Activated naive CD4-positive, alpha-beta T cell treated with anti-CD3 and anti-CD28 coated beads, Interleukin-2, amount 50 U/mL, for 24 hours (primary cell): ENCODE data around the gene EPM2AIP1.
A peak's percentile ranks its signal among the peaks of the same experiment; 100 is the strongest.
"Not testable (repeated sequence)": the region's sequence is repeated elsewhere in the genome, so short reads cannot be mapped to it uniquely, and the experiment has no call there.

ENCODE experiments used
- H3K27ac Mint-ChIP-seq: one replicate; pipeline ENCODE4 v1.8.0; 2021; ENCODE audit warnings: mild to moderate bottlenecking, mixed read lengths
- H3K27me3 Mint-ChIP-seq: one replicate; pipeline ENCODE4 v1.8.0; 2021; ENCODE audit warnings: mixed read lengths
- H3K36me3 Mint-ChIP-seq: one replicate; pipeline ENCODE4 v1.8.0; 2021; ENCODE audit warnings: mixed read lengths
- H3K4me1 Mint-ChIP-seq: one replicate; pipeline ENCODE4 v1.8.0; 2021; ENCODE audit warnings: mixed read lengths
- H3K4me3 Mint-ChIP-seq: one replicate; pipeline ENCODE4 v1.8.0; 2021; ENCODE audit warnings: mild to moderate bottlenecking, mixed read lengths
- H3K9me3 Mint-ChIP-seq: one replicate; pipeline ENCODE4 v1.8.0; 2021; ENCODE audit warnings: mixed read lengths

Gene EPM2AIP1

DNA sequence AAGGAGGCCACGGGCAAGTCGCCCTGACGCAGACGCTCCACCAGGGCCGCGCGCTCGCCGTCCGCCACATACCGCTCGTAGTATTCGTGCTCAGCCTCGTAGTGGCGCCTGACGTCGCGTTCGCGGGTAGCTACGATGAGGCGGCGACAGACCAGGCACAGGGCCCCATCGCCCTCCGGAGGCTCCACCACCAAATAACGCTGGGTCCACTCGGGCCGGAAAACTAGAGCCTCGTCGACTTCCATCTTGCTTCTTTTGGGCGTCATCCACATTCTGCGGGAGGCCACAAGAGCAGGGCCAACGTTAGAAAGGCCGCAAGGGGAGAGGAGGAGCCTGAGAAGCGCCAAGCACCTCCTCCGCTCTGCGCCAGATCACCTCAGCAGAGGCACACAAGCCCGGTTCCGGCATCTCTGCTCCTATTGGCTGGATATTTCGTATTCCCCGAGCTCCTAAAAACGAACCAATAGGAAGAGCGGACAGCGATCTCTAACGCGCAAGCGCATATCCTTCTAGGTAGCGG is at the start of gene EPM2AIP1:
Gene EPM2AIP1, minus strand, starts transcription at position 326 of the 520 bp plus-strand sequence. Its CDS starts 54 bp downstream, at position 272.
- Mint-ChIP-seq H3K9me3 (no peaks in the 10 kb centered on the region), H3K36me3 (peaks cover 24% of the 10 kb centered on the region), H3K27me3 (no peaks in the 10 kb centered on the region), H3K4me3 (no peak within 1 kb of the TSS), H3K4me1 (peaks cover 53% of the 10 kb centered on the region), H3K27ac (no peak within 1 kb of the TSS)

DNA sequence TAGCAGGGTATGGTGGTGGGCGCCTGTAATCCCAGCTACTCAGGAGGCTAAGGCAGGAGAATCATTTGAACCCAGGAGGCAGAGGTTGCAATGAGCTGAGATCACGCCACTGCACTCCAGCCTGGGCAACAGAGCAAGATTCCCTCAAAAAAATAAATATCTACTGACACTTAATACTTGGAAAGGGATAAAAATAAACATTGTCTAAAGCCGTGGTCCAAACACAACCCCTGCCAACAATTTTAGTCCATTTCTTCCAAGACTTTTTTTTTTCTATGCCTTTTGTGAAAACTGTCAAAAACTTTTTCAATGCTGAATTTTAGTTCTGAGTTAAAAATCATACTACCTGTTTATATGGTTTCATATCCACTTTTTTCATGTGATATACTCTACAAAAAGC is 49.8 kb upstream of the EPM2AIP1 start:
- H3K4me3 Mint-ChIP-seq, H3K27me3 Mint-ChIP-seq, H3K27ac Mint-ChIP-seq, H3K9me3 Mint-ChIP-seq, H3K4me1 Mint-ChIP-seq: not testable (repeated sequence)
- peaks cover 26% of the 10 kb centered on the region for H3K36me3 Mint-ChIP-seq

DNA sequence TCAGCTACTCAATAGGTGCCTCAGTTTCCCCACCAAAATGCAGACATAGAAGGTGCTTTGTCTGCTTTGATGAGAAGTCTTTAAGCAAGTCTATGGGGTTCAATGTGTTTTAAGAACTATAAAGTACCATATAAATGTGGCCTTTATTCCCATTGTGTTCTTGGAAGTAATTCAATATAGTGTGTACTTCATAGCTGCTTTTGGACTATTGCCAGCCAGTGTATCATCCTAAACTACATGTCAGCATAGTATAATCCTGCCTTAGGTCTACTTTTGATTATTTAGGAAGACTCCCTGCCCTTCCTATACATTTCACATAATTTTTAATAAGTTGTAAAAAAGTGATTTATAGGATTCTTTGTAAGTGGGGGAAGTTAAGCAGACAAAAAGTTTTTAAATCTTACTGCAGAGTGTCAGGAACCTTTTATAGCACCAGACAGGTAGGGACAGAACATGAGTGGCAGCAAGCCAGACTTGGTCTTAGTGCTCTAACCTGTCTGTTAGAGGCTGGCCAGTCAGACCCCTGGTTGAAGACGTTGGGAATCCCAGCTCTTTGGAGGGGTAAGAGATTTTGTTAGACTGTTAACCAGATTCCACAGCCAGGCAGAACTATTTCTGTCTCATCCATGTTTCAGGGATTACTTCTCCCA is 48.7 kb upstream of the EPM2AIP1 start:
- Mint-ChIP-seq H3K36me3 (peaks cover 24% of the 10 kb centered on the region), H3K4me3 (no peak overlapping the region), H3K4me1 (no peaks in the 10 kb centered on the region), H3K27me3 (no peaks in the 10 kb centered on the region), H3K27ac (no peak overlapping the region), H3K9me3 (no peaks in the 10 kb centered on the region)

DNA sequence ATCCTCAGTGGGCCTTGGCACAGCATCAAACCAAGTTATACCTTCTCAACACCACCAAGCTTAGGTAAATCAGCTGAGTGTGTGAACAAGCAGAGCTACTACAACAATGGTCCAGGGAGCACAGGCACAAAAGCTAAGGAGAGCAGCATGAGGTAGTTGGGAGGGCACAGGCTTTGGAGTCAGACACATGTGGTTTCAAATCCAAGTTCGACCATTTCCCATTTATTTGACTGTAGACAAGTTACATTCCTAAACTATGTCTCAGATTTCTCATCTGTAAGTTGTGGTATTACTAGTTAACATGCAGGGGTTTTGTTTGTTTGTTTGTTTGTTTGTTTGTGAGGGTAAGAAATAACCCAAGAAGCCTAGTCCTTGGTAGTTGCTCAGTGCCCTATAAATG is 47.3 kb upstream of the EPM2AIP1 start:
- Mint-ChIP-seq H3K27me3 (no peaks in the 10 kb centered on the region), H3K36me3 (peaks cover 28% of the 10 kb centered on the region), H3K9me3 (no peaks in the 10 kb centered on the region), H3K27ac (no peak overlapping the region), H3K4me3 (no peak overlapping the region), H3K4me1 (no peaks in the 10 kb centered on the region)

DNA sequence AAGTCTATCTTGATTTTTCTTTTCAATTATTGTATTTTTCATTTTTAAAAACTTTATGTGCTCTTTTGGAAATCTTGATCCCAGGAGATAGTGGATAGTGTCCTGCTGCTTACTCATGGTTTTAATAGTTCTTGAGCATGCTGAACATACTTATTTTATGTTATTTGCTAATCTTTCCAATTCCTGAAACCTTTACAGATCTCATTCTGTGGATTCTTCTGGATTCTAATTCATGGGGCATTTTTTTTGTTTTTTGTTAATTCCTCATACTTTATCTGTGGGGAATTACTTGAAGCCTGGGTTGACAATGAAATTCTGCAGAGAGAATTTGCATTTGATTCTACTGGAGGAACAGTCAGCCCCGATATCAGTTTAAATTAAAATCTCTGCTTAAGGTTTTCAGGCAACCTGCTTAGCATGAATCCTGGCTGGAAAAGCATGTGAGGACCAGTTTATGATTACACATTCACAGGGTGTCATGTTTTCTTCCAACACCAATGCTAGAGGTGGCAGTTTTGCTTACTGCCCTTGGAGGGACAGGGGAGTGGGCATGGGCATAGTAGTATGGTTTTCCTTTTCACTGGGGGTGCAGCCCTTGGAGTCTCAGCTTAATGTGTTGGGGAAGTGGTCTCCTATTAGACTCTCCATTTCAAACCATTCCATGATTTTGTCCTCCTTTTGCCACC is 46.4 kb upstream of the EPM2AIP1 start:
- no peak overlapping the region for H3K4me3 Mint-ChIP-seq
- H3K4me1 Mint-ChIP-seq = no peaks in the 10 kb centered on the region
- no peaks in the 10 kb centered on the region for H3K9me3 Mint-ChIP-seq
- H3K27ac Mint-ChIP-seq = no peak overlapping the region
- no peaks in the 10 kb centered on the region for H3K27me3 Mint-ChIP-seq
- H3K36me3 Mint-ChIP-seq = peaks cover 32% of the 10 kb centered on the region

DNA sequence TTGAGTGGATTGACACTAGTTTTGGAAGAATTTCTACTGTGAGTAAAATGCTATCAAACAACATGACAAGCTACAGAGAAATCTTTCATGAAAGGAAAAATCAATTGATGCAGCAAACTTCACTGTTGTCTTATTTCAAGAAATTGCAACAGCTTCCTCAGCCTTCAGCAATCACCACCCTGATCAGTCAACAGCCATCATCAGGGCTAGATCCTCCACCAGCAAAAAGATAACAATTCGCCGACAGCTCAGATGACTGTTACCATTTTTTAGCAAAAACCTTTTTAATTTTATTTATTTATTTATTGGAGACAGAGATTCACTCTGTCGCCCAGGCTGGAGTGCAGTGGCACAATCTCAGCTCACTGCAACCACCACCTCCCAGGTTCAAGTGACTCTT is 44.4 kb upstream of the EPM2AIP1 start:
- no peak overlapping the region for H3K4me3 Mint-ChIP-seq
- H3K9me3 Mint-ChIP-seq = no peaks in the 10 kb centered on the region

DNA sequence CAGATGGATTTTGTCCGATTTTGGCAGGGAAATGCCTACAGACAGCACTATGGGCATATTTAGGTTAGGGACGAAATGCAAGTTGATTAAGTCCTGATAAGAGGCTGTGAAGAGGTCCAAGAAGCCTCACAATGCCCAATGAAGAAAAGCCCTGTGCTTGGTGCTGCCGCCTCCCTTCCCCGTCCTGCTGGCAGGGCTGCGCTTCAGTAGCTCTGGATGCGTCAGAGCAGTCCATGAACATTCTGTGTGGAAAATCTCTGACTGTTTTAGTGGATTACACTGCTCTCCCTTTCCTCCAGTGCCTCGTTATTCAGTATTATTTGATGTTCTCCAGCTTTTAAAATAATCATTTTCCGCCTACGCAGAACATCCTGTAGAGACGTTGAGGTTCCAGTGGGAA is 40.0 kb upstream of the EPM2AIP1 start:
- peaks cover 41% of the 10 kb centered on the region for H3K36me3 Mint-ChIP-seq
- no peaks in the 10 kb centered on the region for H3K27me3 Mint-ChIP-seq
- no peaks in the 10 kb centered on the region for H3K9me3 Mint-ChIP-seq
- H3K4me1 Mint-ChIP-seq = no peaks in the 10 kb centered on the region
- H3K4me3 Mint-ChIP-seq = no peak overlapping the region
- no peak overlapping the region for H3K27ac Mint-ChIP-seq

More for the DNA sequence above, 44.4 kb upstream of the EPM2AIP1 start:
- H3K36me3 Mint-ChIP-seq = peaks cover 42% of the 10 kb centered on the region
- no peaks in the 10 kb centered on the region for H3K4me1 Mint-ChIP-seq
- H3K27me3 Mint-ChIP-seq = no peaks in the 10 kb centered on the region
- H3K27ac Mint-ChIP-seq = no peak overlapping the region

DNA sequence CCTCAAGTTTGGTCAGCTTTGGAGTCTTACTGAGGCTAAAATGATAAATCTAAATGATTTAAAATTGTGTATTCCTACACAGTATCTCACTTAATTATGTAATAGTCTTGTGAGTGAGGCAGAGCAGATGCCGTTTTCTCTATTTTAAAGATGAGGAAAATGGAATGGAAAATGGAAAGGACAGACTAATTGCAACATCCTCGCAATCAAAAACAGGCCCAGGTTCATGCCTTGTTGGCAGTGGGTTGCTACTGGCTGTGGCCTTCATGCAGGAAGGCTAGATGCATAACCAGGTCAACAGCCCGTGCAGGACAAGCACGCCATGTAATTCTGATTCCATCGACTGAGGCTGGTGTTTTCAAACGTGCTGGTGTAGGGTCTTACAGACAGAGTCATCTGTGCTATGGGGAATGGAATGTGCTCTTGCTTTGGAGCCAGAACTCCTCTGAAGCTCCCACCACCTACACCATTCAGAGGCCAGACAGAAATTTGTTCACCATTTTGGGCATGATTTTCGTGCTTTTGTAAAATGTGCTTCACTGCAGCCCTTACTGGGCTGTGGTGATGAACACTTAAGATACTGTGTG is 38.3 kb upstream of the EPM2AIP1 start:
- Mint-ChIP-seq H3K4me1 (no peaks in the 10 kb centered on the region), H3K4me3 (no peak overlapping the region), H3K27ac (no peak overlapping the region), H3K36me3 (peaks cover 41% of the 10 kb centered on the region), H3K27me3 (no peaks in the 10 kb centered on the region), H3K9me3 (no peaks in the 10 kb centered on the region)

DNA sequence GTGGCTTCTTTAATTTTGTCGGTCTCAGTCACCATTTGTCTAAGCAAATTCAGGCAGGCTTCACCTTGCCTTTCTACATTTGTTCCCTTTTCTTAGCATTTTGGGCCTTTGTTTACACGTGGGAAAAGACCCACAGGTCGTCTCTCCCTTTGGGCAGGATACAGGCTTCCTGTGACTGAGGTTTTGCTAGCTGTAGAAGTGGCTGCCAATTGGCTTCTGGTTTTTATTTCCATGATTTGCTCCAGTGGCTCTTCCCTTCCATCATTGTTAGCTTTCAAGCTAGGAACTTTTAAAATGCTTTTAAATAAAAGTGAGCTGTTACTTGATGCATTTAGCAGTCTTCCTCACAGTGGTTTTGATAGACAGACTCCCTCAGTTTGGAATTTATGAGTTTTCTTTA is 37.7 kb upstream of the EPM2AIP1 start:
- H3K27ac Mint-ChIP-seq = no peak overlapping the region
- H3K27me3 Mint-ChIP-seq = no peaks in the 10 kb centered on the region
- H3K36me3 Mint-ChIP-seq = peaks cover 39% of the 10 kb centered on the region
- no peaks in the 10 kb centered on the region for H3K9me3 Mint-ChIP-seq
- H3K4me3 Mint-ChIP-seq = no peak overlapping the region
- no peaks in the 10 kb centered on the region for H3K4me1 Mint-ChIP-seq

DNA sequence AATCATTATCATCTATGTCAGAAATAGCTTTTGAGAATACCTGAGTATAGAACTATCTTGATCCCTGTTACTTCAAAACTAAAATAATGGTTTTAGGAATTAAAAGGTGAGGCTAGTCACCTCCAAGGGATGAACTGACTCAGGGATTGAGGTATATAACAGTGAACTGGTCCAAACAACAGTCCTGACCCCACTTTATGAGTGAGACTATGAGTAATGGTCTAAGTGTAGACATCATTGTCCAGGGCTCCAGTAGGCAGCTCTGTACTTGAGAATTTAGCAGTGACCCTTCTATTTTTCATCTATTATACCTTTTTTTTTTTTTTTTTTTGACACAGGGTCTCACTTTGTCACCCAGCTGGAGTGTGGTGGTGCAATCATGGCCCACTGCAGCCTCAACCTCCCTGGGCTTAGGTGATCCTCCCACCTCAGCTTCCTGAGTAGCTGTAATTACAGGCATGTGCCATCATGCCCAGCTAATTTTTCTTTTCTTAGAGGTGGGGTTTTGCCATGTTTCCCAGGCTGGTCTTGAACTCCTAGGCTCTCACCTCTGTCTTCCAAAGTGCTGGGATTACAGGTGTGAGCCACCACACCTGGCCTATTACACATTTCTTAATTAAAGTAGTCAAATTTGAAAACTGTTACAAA is 36.7 kb upstream of the EPM2AIP1 start:
- Mint-ChIP-seq H3K4me1 (peaks cover 4% of the 10 kb centered on the region), H3K27ac (no peak overlapping the region), H3K36me3 (peaks cover 34% of the 10 kb centered on the region), H3K9me3 (no peaks in the 10 kb centered on the region), H3K4me3 (no peak overlapping the region), H3K27me3 (no peaks in the 10 kb centered on the region)

DNA sequence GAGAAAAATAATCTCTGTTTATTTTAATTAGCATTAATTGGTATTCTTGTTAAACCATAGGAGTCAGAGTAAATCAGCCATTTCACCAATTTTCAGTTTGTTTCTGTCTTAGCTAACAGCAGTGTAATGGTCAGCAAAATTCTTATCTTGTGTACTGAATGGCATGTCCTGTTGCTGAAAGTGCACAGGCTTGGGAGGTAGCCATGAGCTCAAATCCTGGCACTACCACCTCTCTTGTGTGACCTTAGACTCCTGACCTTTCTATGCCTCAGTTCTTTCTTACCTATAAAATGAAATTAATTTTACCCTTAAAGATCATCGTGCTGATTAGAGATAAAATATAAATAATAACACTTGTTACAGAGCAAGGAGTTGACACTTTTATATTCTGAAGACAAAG is 36.2 kb upstream of the EPM2AIP1 start:
- Mint-ChIP-seq H3K27me3 (no peaks in the 10 kb centered on the region), H3K27ac (no peak overlapping the region), H3K36me3 (peaks cover 34% of the 10 kb centered on the region), H3K9me3 (no peaks in the 10 kb centered on the region), H3K4me3 (no peak overlapping the region), H3K4me1 (peaks cover 7% of the 10 kb centered on the region)

DNA sequence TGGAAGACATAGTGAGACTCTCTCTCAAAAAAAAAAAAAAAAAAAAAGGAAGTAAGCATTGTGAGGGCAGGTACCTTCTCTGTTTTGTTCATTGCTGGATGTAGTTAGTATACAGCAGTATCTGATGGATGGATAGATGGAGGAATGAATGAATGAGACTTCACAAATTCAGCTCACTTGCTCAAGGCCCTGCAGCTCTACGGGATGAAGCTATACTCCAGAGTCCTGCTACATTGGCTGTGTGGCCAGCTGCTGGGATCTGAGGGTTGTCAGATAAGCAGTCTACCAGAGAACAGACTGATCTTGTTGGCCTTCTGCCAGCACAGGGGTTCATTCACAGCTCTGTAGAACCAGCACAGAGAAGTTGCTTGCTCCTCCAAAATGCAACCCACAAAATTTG is 35.4 kb upstream of the EPM2AIP1 start:
- Mint-ChIP-seq H3K27ac (peak overlapping the region; percentile 55), H3K4me3 (no peak overlapping the region), H3K27me3 (no peaks in the 10 kb centered on the region), H3K36me3 (peaks cover 30% of the 10 kb centered on the region), H3K4me1 (peaks cover 7% of the 10 kb centered on the region), H3K9me3 (no peaks in the 10 kb centered on the region)

DNA sequence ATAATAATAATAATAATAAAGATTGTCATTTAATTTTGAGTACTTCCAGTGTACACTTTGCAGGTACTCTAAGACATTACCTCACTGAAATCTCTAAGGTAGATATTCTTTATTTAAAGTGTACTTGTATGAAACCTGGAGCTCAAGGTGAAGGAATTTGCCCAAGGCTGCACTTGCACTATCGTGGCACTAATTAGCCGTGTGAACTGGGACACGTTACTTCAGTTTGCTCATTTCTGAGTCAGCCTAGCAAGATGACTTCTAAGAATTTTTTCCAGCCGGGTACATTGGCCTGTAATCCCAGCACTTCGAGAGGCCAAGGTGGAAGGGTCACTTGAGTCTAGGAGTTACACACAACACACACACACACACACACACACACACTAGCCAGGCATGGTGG is 33.9 kb upstream of the EPM2AIP1 start:
- no peaks in the 10 kb centered on the region for H3K9me3 Mint-ChIP-seq
- H3K4me3 Mint-ChIP-seq = no peak overlapping the region
- H3K36me3 Mint-ChIP-seq = peaks cover 26% of the 10 kb centered on the region
- H3K27me3 Mint-ChIP-seq = no peaks in the 10 kb centered on the region
- H3K4me1 Mint-ChIP-seq = peaks cover 7% of the 10 kb centered on the region
- H3K27ac Mint-ChIP-seq = no peak overlapping the region

DNA sequence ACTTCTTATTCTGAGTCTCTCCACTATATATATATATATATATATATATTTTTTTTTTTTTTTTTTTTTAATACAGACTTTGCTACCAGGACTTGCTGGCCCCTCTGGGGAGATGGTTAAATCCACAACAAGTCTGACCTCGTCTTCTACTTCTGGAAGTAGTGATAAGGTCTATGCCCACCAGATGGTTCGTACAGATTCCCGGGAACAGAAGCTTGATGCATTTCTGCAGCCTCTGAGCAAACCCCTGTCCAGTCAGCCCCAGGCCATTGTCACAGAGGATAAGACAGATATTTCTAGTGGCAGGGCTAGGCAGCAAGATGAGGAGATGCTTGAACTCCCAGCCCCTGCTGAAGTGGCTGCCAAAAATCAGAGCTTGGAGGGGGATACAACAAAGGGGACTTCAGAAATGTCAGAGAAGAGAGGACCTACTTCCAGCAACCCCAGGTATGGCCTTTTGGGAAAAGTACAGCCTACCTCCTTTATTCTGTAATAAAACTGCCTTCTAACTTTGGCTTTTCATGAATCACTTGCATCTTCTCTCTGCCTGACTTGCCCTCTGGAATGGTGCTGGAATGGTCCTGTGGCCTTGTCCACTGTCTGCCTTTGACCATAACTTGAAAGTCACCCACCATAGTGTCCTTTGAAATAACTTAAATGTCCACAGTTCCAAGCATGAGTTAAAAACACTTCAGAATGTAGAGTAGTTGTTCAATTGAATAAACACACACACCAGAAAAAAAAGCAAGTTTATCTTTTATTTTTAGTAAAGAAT is 32.8 kb upstream of the EPM2AIP1 start:
- peaks cover 26% of the 10 kb centered on the region for H3K36me3 Mint-ChIP-seq
- no peak overlapping the region for H3K27ac Mint-ChIP-seq
- no peaks in the 10 kb centered on the region for H3K27me3 Mint-ChIP-seq
- H3K4me1 Mint-ChIP-seq = peaks cover 7% of the 10 kb centered on the region
- no peak overlapping the region for H3K4me3 Mint-ChIP-seq
- H3K9me3 Mint-ChIP-seq = no peaks in the 10 kb centered on the region

DNA sequence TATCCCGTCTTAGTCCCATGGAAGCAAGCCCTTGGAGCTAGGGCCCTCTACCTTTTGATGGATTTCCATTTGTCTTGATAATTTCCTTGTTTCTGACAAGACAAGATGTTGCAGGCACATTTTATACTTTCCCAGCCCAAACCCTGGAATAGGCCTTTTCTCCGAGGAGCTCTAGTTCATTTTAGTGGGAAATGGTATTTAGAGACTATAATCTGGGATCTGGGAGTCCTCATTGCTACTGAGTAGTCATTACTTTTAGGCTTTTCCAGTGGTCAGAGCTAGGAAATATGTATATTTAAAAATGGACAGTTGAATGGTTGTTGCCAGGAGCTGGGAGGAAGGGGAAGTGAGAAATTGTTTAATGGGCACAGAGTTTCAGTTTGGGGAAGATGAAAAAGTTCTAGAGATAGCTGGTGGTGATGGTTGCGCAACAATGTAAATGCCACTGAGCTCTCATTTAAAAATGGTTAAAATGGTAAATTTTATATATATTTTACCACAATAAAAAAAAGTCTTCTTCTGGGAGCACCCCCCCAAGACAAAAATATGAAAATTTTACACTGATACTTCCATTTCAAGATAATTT is 32.0 kb upstream of the EPM2AIP1 start:
- no peaks in the 10 kb centered on the region for H3K27me3 Mint-ChIP-seq
- H3K9me3 Mint-ChIP-seq = no peaks in the 10 kb centered on the region
- peaks cover 25% of the 10 kb centered on the region for H3K36me3 Mint-ChIP-seq
- peaks cover 7% of the 10 kb centered on the region for H3K4me1 Mint-ChIP-seq
- no peak overlapping the region for H3K27ac Mint-ChIP-seq
- H3K4me3 Mint-ChIP-seq = no peak overlapping the region
